SK-N-SH (cell line): Measurements from ENCODE around the gene PCK1. TPM values are rescaled to one million over a fixed set of nuclear protein-coding genes. Genes with fewer than 3 reads are reported as not detected.

Source experiments
- CTCF ChIA-PET: fragments of 300-600, 350-600 bp; formaldehyde crosslinking; extraction: SDS; loops from one replicate; lab custom pipeline; 2021; lab: Yijun Ruan, JAX
- POLR2A ChIA-PET: fragments of 350-600 bp; sonication (Branson Sonifier 250); formaldehyde crosslinking; extraction: SDS; loops from one replicate; lab custom pipeline; 2020; ENCODE audit warnings: antibody characterized with exemption, inconsistent platforms; lab: Yijun Ruan, JAX
- DNase-seq: peaks from one replicate; pipeline ENCODE4 v3.0.0; 2012
- H2AFZ ChIP-seq: fragments of 200-600 bp; sonication (generic); 2 replicates; pipeline ENCODE4 v1.8.1; 2016; ENCODE audit warnings: antibody characterized with exemption, mild to moderate bottlenecking, low read depth
- H3F3A ChIP-seq: fragments of 200-600 bp; sonication (generic); replicated peaks from 2 replicates; pipeline ENCODE3; 2016; ENCODE audit warnings: antibody characterized with exemption, mild to moderate bottlenecking; ENCODE audit not compliant: insufficient read depth
- H3K27ac ChIP-seq, 2 experiments: fragments of 200-500 bp in 1 of 2; fragments of 200-600 bp in 1 of 2; sonication (Bioruptor generic) in 1 of 2; sonication (generic), shearing (Covaris generic) in 1 of 2; 2 replicates each; pipeline versions ENCODE4 v1.5.1 to v1.6.1; 2014 to 2016; ENCODE audit warnings: low read depth in 2 of 2, inconsistent platforms in 1 of 2, low read length in 1 of 2, mild to moderate bottlenecking in 1 of 2, mixed read lengths in 1 of 2
- H3K27me3 ChIP-seq: fragments of 200-600 bp; sonication (generic), shearing (Covaris generic); 2 replicates; pipeline ENCODE4 v1.6.1; 2016; ENCODE audit warnings: mixed run types; ENCODE audit not compliant: insufficient read depth
- H3K36me3 ChIP-seq, 2 experiments: fragments of 200-500 bp in 1 of 2; fragments of 200-600 bp in 1 of 2; sonication (Bioruptor generic) in 1 of 2; sonication (generic) in 1 of 2; replicated peaks in 1 of 2; 2 replicates each; pipeline versions ENCODE3 to v1.5.1; 2014 to 2016; ENCODE audit warnings: low read length in 1 of 2, mild to moderate bottlenecking in 1 of 2; ENCODE audit not compliant: insufficient read depth in 2 of 2, control insufficient read depth in 1 of 2
- H3K4me1 ChIP-seq, 2 experiments: fragments of 200-500 bp in 1 of 2; fragments of 200-600 bp in 1 of 2; sonication (Bioruptor generic) in 1 of 2; sonication (generic), shearing (Covaris generic) in 1 of 2; 2 replicates each; pipeline versions ENCODE4 v1.5.1 to v1.6.1; 2014 to 2016; ENCODE audit warnings: low read depth in 1 of 2, low read length in 1 of 2, mixed run types in 1 of 2; ENCODE audit not compliant: insufficient read depth in 2 of 2, control insufficient read depth in 1 of 2
- H3K4me2 ChIP-seq: fragments of 200-600 bp; sonication (generic), shearing (Covaris generic); 2 replicates; pipeline ENCODE4 v1.6.1; 2017; ENCODE audit warnings: mixed run types
- H3K4me3 ChIP-seq, 2 experiments: fragments of 200-500 bp in 1 of 2; fragments of 200-600 bp in 1 of 2; sonication (Bioruptor generic) in 1 of 2; sonication (generic), shearing (Covaris generic) in 1 of 2; 2 replicates each; pipeline versions ENCODE4 v1.5.1 to v1.8.1; 2014 to 2016; ENCODE audit warnings: low read depth in 2 of 2, inconsistent platforms in 1 of 2, low read length in 1 of 2, mild to moderate bottlenecking in 1 of 2, mixed read lengths in 1 of 2, moderate library complexity in 1 of 2
- H3K79me2 ChIP-seq: fragments of 200-600 bp; sonication (generic); 2 replicates; pipeline ENCODE4 v1.8.1; 2017; ENCODE audit warnings: mild to moderate bottlenecking; ENCODE audit not compliant: insufficient read depth
- H3K9ac ChIP-seq: fragments of 200-600 bp; sonication (generic); 2 replicates; pipeline ENCODE4 v1.6.1; 2017; ENCODE audit warnings: mixed run types
- H3K9me2 ChIP-seq: fragments of 200-600 bp; sonication (generic); 2 replicates; pipeline ENCODE4 v1.6.1; 2017; ENCODE audit warnings: mixed run types
- H3K9me3 ChIP-seq: fragments of 200-600 bp; sonication (generic); 2 replicates; pipeline ENCODE4 v1.6.1; 2017; ENCODE audit warnings: mixed run types, mild to moderate bottlenecking, moderate library complexity
- H4K20me1 ChIP-seq: fragments of 200-600 bp; sonication (generic); 2 replicates; pipeline ENCODE4 v1.6.1; 2017; ENCODE audit warnings: mild to moderate bottlenecking, mixed run types; ENCODE audit not compliant: insufficient read depth
- ELF1 ChIP-seq: IDR thresholded peaks from 2 replicates; pipeline ENCODE4 v1.4.0; 2012
- FOXM1 ChIP-seq: IDR thresholded peaks from 2 replicates; pipeline ENCODE4 v1.4.0; 2012; ENCODE audit warnings: low read depth, mild to moderate bottlenecking
- GATA2 ChIP-seq: sonication (generic); formaldehyde crosslinking; IDR thresholded peaks from 2 replicates; pipeline ENCODE4 v1.5.0; 2020; ENCODE audit warnings: mild to moderate bottlenecking, missing genetic modification reagents
- JUND ChIP-seq: IDR thresholded peaks from 2 replicates; pipeline ENCODE4 v1.4.0; 2012
- MEF2A ChIP-seq: IDR thresholded peaks from 2 replicates; pipeline ENCODE4 v1.4.0; 2012; ENCODE audit warnings: low read depth, borderline replicate concordance
- RXRA ChIP-seq: IDR thresholded peaks from 2 replicates; pipeline ENCODE4 v1.4.0; 2012; ENCODE audit warnings: low read depth, mild to moderate bottlenecking, borderline replicate concordance
- WGBS: methylation state at CpG from one replicate; pipeline ENCODE4 v1.1.6; 2017; ENCODE audit warnings: low lambda C conversion rate; 5-methylcytosine and 5-hydroxymethylcytosine counted together
- polyA plus RNA-seq, 3 experiments: library from polyadenylated mRNA; depleted of rRNA; stranded (reverse); fragments of >200 nt; gene quantifications; 2 replicates each; pipeline ENCODE4 v1.2.3, GENCODE V29; 2012
- TF ChIP-seq, protein P1 (sequence below): IDR thresholded peaks from 2 replicates; pipeline ENCODE4 v1.6.1; 2012; ENCODE audit warnings: mild to moderate bottlenecking, low read depth, low read length, moderate library complexity

Gene PCK1
- polyA plus RNA-seq, 1 of the 3 experiments (the other 2 are of a cell fraction), result not detected

DNA sequence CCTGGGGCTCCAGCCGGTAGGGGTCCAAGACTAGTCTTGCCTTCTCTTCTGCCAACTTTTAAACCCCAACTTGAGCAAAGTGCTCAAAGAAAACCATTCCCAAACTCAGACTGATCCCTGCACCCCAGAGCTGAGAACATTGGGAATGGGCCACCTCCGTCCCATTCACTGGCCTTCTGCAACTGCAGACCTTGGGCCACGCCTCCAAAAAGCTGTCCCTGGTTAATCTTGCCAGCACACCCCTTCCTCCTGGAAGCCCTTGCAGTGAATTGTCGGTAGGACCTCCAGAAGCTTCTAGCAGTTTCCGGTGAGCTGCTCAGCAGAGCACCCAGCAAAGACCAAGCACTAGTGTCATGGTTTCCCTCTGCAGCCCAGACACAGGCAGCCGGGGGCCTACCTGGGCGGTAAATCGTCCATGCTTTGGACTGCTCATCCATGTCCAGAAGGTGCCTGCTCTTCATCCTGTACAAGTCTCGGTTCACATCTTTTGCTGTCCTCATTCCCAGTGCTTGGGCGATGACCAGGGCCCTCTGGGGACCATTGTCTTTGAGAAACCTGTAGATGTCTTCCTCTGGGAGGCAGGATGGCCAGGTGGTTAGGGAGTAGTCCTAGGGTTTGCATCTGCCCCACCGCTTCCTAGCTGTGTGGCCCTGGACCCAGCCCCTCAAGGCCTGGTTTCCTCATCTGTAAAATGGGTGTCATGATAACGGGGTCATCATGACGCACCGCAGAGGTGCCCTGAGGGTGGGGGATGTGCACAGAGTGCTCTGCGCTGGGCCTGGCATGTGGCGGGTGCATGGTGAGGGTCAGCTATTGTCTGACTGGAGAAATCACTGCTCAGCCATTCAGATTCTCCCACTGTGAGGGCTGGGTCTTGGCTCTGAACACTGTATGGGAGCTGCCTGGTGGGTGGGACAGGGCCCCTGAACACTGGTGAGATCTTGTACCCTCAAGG, 53.9 kb downstream of the PCK1 start:
- POLR2A ChIA-PET, result no interaction called here
- H3K79me2 ChIP-seq, result no peaks in the 10 kb centered on the region
- H3K9me2 ChIP-seq, result no peaks in the 10 kb centered on the region
- no peak overlapping the region for H3K4me3 ChIP-seq
- H3K27me3 ChIP-seq, result no peaks in the 10 kb centered on the region; the same call in 1 of the 2 replicates
- 81% methylated on average over 4 of the region's 16 CpGs for WGBS
- no peaks in the 10 kb centered on the region for H4K20me1 ChIP-seq
- H3K4me2 ChIP-seq, result no peak overlapping the region
- TF ChIP-seq, protein P1, sequence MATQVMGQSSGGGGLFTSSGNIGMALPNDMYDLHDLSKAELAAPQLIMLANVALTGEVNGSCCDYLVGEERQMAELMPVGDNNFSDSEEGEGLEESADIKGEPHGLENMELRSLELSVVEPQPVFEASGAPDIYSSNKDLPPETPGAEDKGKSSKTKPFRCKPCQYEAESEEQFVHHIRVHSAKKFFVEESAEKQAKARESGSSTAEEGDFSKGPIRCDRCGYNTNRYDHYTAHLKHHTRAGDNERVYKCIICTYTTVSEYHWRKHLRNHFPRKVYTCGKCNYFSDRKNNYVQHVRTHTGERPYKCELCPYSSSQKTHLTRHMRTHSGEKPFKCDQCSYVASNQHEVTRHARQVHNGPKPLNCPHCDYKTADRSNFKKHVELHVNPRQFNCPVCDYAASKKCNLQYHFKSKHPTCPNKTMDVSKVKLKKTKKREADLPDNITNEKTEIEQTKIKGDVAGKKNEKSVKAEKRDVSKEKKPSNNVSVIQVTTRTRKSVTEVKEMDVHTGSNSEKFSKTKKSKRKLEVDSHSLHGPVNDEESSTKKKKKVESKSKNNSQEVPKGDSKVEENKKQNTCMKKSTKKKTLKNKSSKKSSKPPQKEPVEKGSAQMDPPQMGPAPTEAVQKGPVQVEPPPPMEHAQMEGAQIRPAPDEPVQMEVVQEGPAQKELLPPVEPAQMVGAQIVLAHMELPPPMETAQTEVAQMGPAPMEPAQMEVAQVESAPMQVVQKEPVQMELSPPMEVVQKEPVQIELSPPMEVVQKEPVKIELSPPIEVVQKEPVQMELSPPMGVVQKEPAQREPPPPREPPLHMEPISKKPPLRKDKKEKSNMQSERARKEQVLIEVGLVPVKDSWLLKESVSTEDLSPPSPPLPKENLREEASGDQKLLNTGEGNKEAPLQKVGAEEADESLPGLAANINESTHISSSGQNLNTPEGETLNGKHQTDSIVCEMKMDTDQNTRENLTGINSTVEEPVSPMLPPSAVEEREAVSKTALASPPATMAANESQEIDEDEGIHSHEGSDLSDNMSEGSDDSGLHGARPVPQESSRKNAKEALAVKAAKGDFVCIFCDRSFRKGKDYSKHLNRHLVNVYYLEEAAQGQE, result no peak
- TF ChIP-seq JUND (no peak), GATA2 (no peak)
- TF ChIP-seq, all 33 proteins: peak for 0
- no peak for DNase-seq
- H3K9me3 ChIP-seq, result no peaks in the 10 kb centered on the region
- no peaks in the 10 kb centered on the region for H3K4me1 ChIP-seq
- no peak overlapping the region for H3K27ac ChIP-seq
- no peaks in the 10 kb centered on the region for H3F3A ChIP-seq
- H2AFZ ChIP-seq, result no peak overlapping the region
- H3K9ac ChIP-seq, result no peak overlapping the region
- CTCF ChIA-PET, result interaction anchor here (0.7 to 6.0 kb wide), 10 partner anchors 8 to 596 kb away, joined by 3 to 31 read pairs (median 4); no protein-coding TSS in a partner anchor
- H3K36me3 ChIP-seq, result no peaks in the 10 kb centered on the region

DNA sequence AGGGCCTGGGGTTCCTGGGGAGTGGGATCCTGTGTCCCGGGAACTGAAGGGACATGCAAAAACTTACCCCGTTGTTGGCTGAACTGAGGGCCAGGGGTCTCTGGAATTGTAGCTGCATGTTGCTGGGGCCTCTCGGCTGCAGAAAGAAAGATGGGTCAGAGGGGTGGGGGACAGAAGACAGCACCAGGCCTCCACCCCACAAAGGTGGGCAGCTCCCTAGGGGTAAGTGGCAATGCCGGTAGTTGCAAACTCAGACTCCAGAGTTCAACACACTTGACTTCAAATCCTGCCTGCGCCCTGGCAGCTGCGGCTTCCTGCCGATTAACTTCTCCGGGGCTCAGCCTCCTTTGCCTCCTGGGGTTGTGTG, 54.5 kb downstream of the PCK1 start:
- H3K27me3 ChIP-seq, result no peaks in the 10 kb centered on the region; the same call in 1 of the 2 replicates
- no peaks in the 10 kb centered on the region for H3K9me3 ChIP-seq
- DNase-seq, result no peak
- no peak overlapping the region for H3K4me2 ChIP-seq
- no peaks in the 10 kb centered on the region for H3F3A ChIP-seq
- no peak overlapping the region for H3K9ac ChIP-seq
- no peaks in the 10 kb centered on the region for H3K36me3 ChIP-seq
- TF ChIP-seq RXRA, result no peak
- no peak for TF ChIP-seq FOXM1
- TF ChIP-seq ELF1, result no peak
- TF ChIP-seq MEF2A, result no peak
- H3K27ac ChIP-seq, result no peak overlapping the region
- no peaks in the 10 kb centered on the region for H3K79me2 ChIP-seq
- 44% methylated on average over 2 of the region's 8 CpGs for WGBS
- no peaks in the 10 kb centered on the region for H3K4me1 ChIP-seq
- H4K20me1 ChIP-seq, result no peaks in the 10 kb centered on the region
- H2AFZ ChIP-seq, result no peak overlapping the region
- H3K9me2 ChIP-seq, result no peaks in the 10 kb centered on the region
- ChIA-PET CTCF (interaction anchor here (0.8 to 6.0 kb wide), 6 partner anchors 9 to 595 kb away, joined by 3 to 31 read pairs (median 4); no protein-coding TSS in a partner anchor), POLR2A (no interaction called here)
- no peak overlapping the region for H3K4me3 ChIP-seq
